Stimulated activated naive CD8-positive, alpha-beta T cell treated with anti-CD3 and anti-CD28 coated beads, Interleukin-15, amount 100 ng/mL, for 72 hours (primary cell): ENCODE data around the gene SLC12A1.
A peak's percentile ranks its signal among the peaks of the same experiment; 100 is the strongest.
"Not testable (repeated sequence)": the region's sequence is repeated elsewhere in the genome, so short reads cannot be mapped to it uniquely, and the experiment has no call there.

Experiments
- ATAC-seq: fragments of 150-1000 bp; cut with Tn5 transposase; 2 replicates; pipeline ENCODE4 v1.10.0; 2021; ENCODE audit warnings: mild to moderate bottlenecking, moderate library complexity
- DNase-seq, 2 donors: peaks; one replicate each; pipeline ENCODE4 v3.0.0; 2021 to 2022
- H3K27ac Mint-ChIP-seq, 2 donors: one replicate each; pipeline ENCODE4 v1.8.0; 2022; ENCODE audit warnings: mild to moderate bottlenecking in 2 of 2, mixed read lengths in 2 of 2, moderate library complexity in 2 of 2
- H3K27me3 Mint-ChIP-seq: one replicate; pipeline ENCODE4 v1.8.0; 2022; ENCODE audit warnings: mixed read lengths
- H3K4me1 Mint-ChIP-seq: one replicate; pipeline ENCODE4 v1.8.0; 2022; ENCODE audit warnings: mild to moderate bottlenecking, mixed read lengths
- H3K4me3 Mint-ChIP-seq, 2 donors: one replicate each; pipeline ENCODE4 v1.8.0; 2022; ENCODE audit warnings: mild to moderate bottlenecking in 2 of 2, mixed read lengths in 2 of 2, moderate library complexity in 1 of 2
- H3K9me3 Mint-ChIP-seq, 2 donors: one replicate each; pipeline ENCODE4 v1.8.0; 2022; ENCODE audit warnings: mixed read lengths in 2 of 2

SLC12A1 gene

GRCh38 chr15:48315041-48315440, 108.9 kb downstream of the SLC12A1 start:
- H3K9me3 Mint-ChIP-seq = no peaks in the 10 kb centered on the region

GRCh38 chr15:48317221-48317620, 111.1 kb downstream of the SLC12A1 start:
- Mint-ChIP-seq H3K4me1 (no peaks in the 10 kb centered on the region), H3K27me3 (peaks cover 8% of the 10 kb centered on the region), H3K9me3 (no peaks in the 10 kb centered on the region), H3K27ac (peak overlapping the region in 1 of 2 donors; percentile 34), H3K4me3 (no peak overlapping the region)
- DNase-seq = no peak
- ATAC-seq = no peak

More at GRCh38 chr15:48315041-48315440, 108.9 kb downstream of the SLC12A1 start:
- peaks cover 8% of the 10 kb centered on the region for H3K27me3 Mint-ChIP-seq
- no peak overlapping the region for H3K4me3 Mint-ChIP-seq
- H3K27ac Mint-ChIP-seq = peak overlapping the region in 1 of 2 donors; percentile 54
- ATAC-seq (no peak), DNase-seq (no peak)
- no peaks in the 10 kb centered on the region for H3K4me1 Mint-ChIP-seq

- Mint-ChIP-seq H3K4me3 (no peak overlapping the region), H3K27ac (no peak overlapping the region), H3K27me3 (peaks cover 8% of the 10 kb centered on the region), H3K4me1 (no peaks in the 10 kb centered on the region), H3K9me3 (no peaks in the 10 kb centered on the region)
- ATAC-seq = no peak
- DNase-seq = no peak
Measured at GRCh38 chr15:48318131-48318530, 112.0 kb downstream of the SLC12A1 start.

- Mint-ChIP-seq H3K9me3 (no peaks in the 10 kb centered on the region), H3K27ac (no peak overlapping the region), H3K4me1 (no peaks in the 10 kb centered on the region), H3K4me3 (no peak overlapping the region), H3K27me3 (no peaks in the 10 kb centered on the region)
- ATAC-seq (no peak), DNase-seq (no peak)
Measured at GRCh38 chr15:48323294-48323693, 117.2 kb downstream of the SLC12A1 start.

GRCh38 chr15:48324949-48325348, 118.8 kb downstream of the SLC12A1 start:
- no peaks in the 10 kb centered on the region for H3K9me3 Mint-ChIP-seq
- H3K4me3 Mint-ChIP-seq = no peak overlapping the region
- no peak overlapping the region for H3K27ac Mint-ChIP-seq
- DNase-seq (no peak), ATAC-seq (no peak)
- H3K4me1 Mint-ChIP-seq = peaks cover 2% of the 10 kb centered on the region
- no peaks in the 10 kb centered on the region for H3K27me3 Mint-ChIP-seq

- peaks cover 6% of the 10 kb centered on the region for H3K4me1 Mint-ChIP-seq
- no peak overlapping the region for H3K27ac Mint-ChIP-seq
- H3K4me3 Mint-ChIP-seq = no peak overlapping the region
- ATAC-seq (no peak), DNase-seq (no peak)
- no peaks in the 10 kb centered on the region for H3K9me3 Mint-ChIP-seq
- H3K27me3 Mint-ChIP-seq = no peaks in the 10 kb centered on the region
Measured at GRCh38 chr15:48325400-48325799, 119.3 kb downstream of the SLC12A1 start.

- not testable (repeated sequence) for H3K9me3 Mint-ChIP-seq, H3K27ac Mint-ChIP-seq, H3K27me3 Mint-ChIP-seq, DNase-seq, ATAC-seq, H3K4me3 Mint-ChIP-seq, H3K4me1 Mint-ChIP-seq
Measured at GRCh38 chr15:48326180-48326579, 120.1 kb downstream of the SLC12A1 start.

GRCh38 chr15:48330105-48330785, 124.1 kb downstream of the SLC12A1 start:
- H3K27ac Mint-ChIP-seq = peak overlapping the region; percentile 97 to 100
- DNase-seq (no peak), ATAC-seq (no peak)
- peak overlapping the region; percentile 88 to 94 for H3K4me3 Mint-ChIP-seq
- no peaks in the 10 kb centered on the region for H3K27me3 Mint-ChIP-seq
- no peaks in the 10 kb centered on the region for H3K9me3 Mint-ChIP-seq
- H3K4me1 Mint-ChIP-seq = peaks cover 35% of the 10 kb centered on the region

GRCh38 chr15:48330855-48331795, 125.0 kb downstream of the SLC12A1 start, which contains the start of gene DUT:
DUT (plus strand) TSS chr15:48331429; CDS start chr15:48331516, 87 bp downstream.
- Mint-ChIP-seq H3K27me3 (no peaks in the 10 kb centered on the region), H3K27ac (peak within 1 kb of the TSS; percentile 97 to 100), H3K9me3 (no peaks in the 10 kb centered on the region), H3K4me1 (peaks cover 41% of the 10 kb centered on the region), H3K4me3 (peak within 1 kb of the TSS; percentile 88 to 94)
- DNase-seq (peak; percentile 83), ATAC-seq (peak; percentile 87)

GRCh38 chr15:48331796-48332641, 125.9 kb downstream of the SLC12A1 start:
- H3K4me1 Mint-ChIP-seq = peaks cover 48% of the 10 kb centered on the region
- ATAC-seq = peak; percentile 79
- no peaks in the 10 kb centered on the region for H3K9me3 Mint-ChIP-seq
- H3K27me3 Mint-ChIP-seq = no peaks in the 10 kb centered on the region
- H3K4me3 Mint-ChIP-seq = peak overlapping the region; percentile 88 to 94
- DNase-seq = peak; percentile 75 to 79
- peak overlapping the region; percentile 97 to 100 for H3K27ac Mint-ChIP-seq

GRCh38 chr15:48332642-48333034, 126.5 kb downstream of the SLC12A1 start:
- H3K27me3 Mint-ChIP-seq = no peaks in the 10 kb centered on the region
- H3K27ac Mint-ChIP-seq = peak overlapping the region; percentile 97 to 100
- no peaks in the 10 kb centered on the region for H3K9me3 Mint-ChIP-seq
- ATAC-seq = no peak
- peak; percentile 7 to 13 for DNase-seq
- H3K4me3 Mint-ChIP-seq = peak overlapping the region; percentile 88 to 94
- H3K4me1 Mint-ChIP-seq = peaks cover 49% of the 10 kb centered on the region

GRCh38 chr15:48333540-48333939, 127.4 kb downstream of the SLC12A1 start:
- DNase-seq = no peak
- H3K4me1 Mint-ChIP-seq = peaks cover 49% of the 10 kb centered on the region
- H3K9me3 Mint-ChIP-seq = no peaks in the 10 kb centered on the region
- H3K27me3 Mint-ChIP-seq = no peaks in the 10 kb centered on the region
- no peak for ATAC-seq
- peak overlapping the region in 1 of 2 donors; percentile 69 for H3K27ac Mint-ChIP-seq
- peak overlapping the region; percentile 88 to 94 for H3K4me3 Mint-ChIP-seq

GRCh38 chr15:48334260-48334659, 128.2 kb downstream of the SLC12A1 start:
- Mint-ChIP-seq H3K27ac (no peak overlapping the region), H3K27me3 (no peaks in the 10 kb centered on the region), H3K9me3 (no peaks in the 10 kb centered on the region), H3K4me3 (peak overlapping the region; percentile 88 to 94), H3K4me1 (peaks cover 49% of the 10 kb centered on the region)
- ATAC-seq = no peak
- no peak for DNase-seq

GRCh38 chr15:48336940-48337339, 130.8 kb downstream of the SLC12A1 start:
- H3K27ac Mint-ChIP-seq = peak overlapping the region in 1 of 2 donors; percentile 67

GRCh38 chr15:48337607-48338006, 131.5 kb downstream of the SLC12A1 start:
- H3K9me3 Mint-ChIP-seq = no peaks in the 10 kb centered on the region
- H3K27ac Mint-ChIP-seq = no peak overlapping the region
- peaks cover 47% of the 10 kb centered on the region for H3K4me1 Mint-ChIP-seq
- ATAC-seq (no peak), DNase-seq (no peak)
- no peaks in the 10 kb centered on the region for H3K27me3 Mint-ChIP-seq
- no peak overlapping the region for H3K4me3 Mint-ChIP-seq

More at GRCh38 chr15:48336940-48337339, 130.8 kb downstream of the SLC12A1 start:
- no peaks in the 10 kb centered on the region for H3K9me3 Mint-ChIP-seq
- peak; percentile 11 to 27 for DNase-seq
- ATAC-seq = peak; percentile 52
- peaks cover 48% of the 10 kb centered on the region for H3K4me1 Mint-ChIP-seq
- H3K27me3 Mint-ChIP-seq = no peaks in the 10 kb centered on the region
- peak overlapping the region in 1 of 2 donors; percentile 24 for H3K4me3 Mint-ChIP-seq
